H1 (cell line): ENCODE measurements around the gene FRMPD4. TPM values are rescaled to one million over a fixed set of nuclear protein-coding genes. Genes with fewer than 3 reads are reported as not detected.

ENCODE experiments used
- ASH2L ChIP-seq: fragments of 200-600, 300-600 bp; sonication (generic); IDR thresholded peaks from one replicate; pipeline ENCODE4 v1.7.1; 2017; ENCODE audit warnings: low read length
- CBX5 ChIP-seq: fragments of 300-800, 300-1000 bp; sonication (generic); IDR thresholded peaks from 2 replicates; pipeline ENCODE4 v1.7.1; 2016; ENCODE audit warnings: antibody characterized with exemption, low read length, low read depth
- EGR1 ChIP-seq: IDR thresholded peaks from 2 replicates; pipeline ENCODE4 v1.6.1; 2011; ENCODE audit warnings: low read depth, low read length, borderline replicate concordance
- EZH2 ChIP-seq: fragments of 200-600 bp; sonication (generic); IDR thresholded peaks from 2 replicates; pipeline ENCODE4 v1.7.1; 2012; ENCODE audit warnings: low read depth, mild to moderate bottlenecking, moderate library complexity, low read length, inconsistent platforms; ENCODE audit not compliant: severe bottlenecking
- GABPA ChIP-seq: IDR thresholded peaks from 2 replicates; pipeline ENCODE4 v1.6.1; 2011; ENCODE audit warnings: mild to moderate bottlenecking, low read length, moderate library complexity, borderline replicate concordance; ENCODE audit not compliant: insufficient read depth
- SRF ChIP-seq: IDR thresholded peaks from 2 replicates; pipeline ENCODE4 v1.6.1; 2011; ENCODE audit warnings: mild to moderate bottlenecking, low read depth, low read length, moderate library complexity
- TAF7 ChIP-seq: optimal IDR thresholded peaks from 2 replicates; pipeline ENCODE3; 2011; ENCODE audit warnings: low read depth, mild to moderate bottlenecking, inconsistent platforms, low read length, moderate library complexity, borderline replicate concordance
- polyA plus RNA-seq, 7 experiments: library from polyadenylated mRNA; depleted of rRNA in 3 of 7; stranded (reverse) in 5 of 7; unstranded in 2 of 7; fragments of >200 nt in 5 of 7; fragments of 200-250 nt in 2 of 7; gene quantifications; 1 replicate in 5 of 7; 2 replicates in 1 of 7; 4 replicates in 1 of 7; pipeline versions ENCODE4 v1.2.1 to v1.2.3, GENCODE V29; 2011 to 2013; ENCODE audit warnings: missing spikeins in 2 of 7, mixed read lengths in 2 of 7
- total RNA-seq: library from RNA; stranded (reverse); fragmentation: NEBNext Ultra II Directional; extraction: Animal tissue kit (Norgen Biotek cat#: 25700); gene quantifications from 2 replicates; pipeline ENCODE4 v1.2.1, GENCODE V29; 2021
- TF ChIP-seq, protein P1 (sequence below): fragments of 300-600 bp; sonication (generic); IDR thresholded peaks from 2 replicates; pipeline ENCODE4 v1.7.1; 2012; ENCODE audit warnings: low read length, moderate library complexity, mild to moderate bottlenecking, inconsistent platforms; ENCODE audit not compliant: insufficient replicate concordance
- TF ChIP-seq, protein P2 (sequence below): IDR thresholded peaks from 2 replicates; pipeline ENCODE4 v1.6.1; 2012; ENCODE audit warnings: inconsistent platforms
- TF ChIP-seq, protein P3 (sequence below): IDR thresholded peaks from 2 replicates; pipeline ENCODE4 v1.6.1; 2011; ENCODE audit warnings: low read depth, mild to moderate bottlenecking, low read length; ENCODE audit not compliant: insufficient read depth

FRMPD4 gene
- total and polyA plus RNA-seq, 2 of the 8 experiments (the other 6 are each of a cell fraction or from before 2014, with no cell fraction given), result 0.02 to 0.37 TPM

DNA sequence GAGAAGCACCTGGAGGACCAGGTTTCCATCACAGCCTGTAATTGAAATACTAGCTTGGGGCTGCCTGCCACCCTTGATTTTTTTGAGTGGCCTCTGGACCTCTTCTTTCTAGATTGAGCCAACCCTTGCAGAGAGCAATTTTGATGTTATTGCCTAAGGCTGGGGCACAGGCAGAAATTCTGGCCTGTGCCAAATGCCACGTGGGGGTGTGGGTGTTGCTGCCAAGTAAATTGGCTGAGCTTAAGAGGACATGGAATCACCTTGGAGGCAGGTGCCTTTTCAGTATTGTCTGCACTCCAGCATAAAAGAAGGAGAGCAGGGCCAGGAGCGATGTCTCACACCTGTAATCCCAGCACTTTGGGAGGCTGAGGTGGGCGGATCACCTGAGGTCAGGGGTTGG is 366.9 kb downstream of the FRMPD4 start (continued):
- TF ChIP-seq, protein P1, sequence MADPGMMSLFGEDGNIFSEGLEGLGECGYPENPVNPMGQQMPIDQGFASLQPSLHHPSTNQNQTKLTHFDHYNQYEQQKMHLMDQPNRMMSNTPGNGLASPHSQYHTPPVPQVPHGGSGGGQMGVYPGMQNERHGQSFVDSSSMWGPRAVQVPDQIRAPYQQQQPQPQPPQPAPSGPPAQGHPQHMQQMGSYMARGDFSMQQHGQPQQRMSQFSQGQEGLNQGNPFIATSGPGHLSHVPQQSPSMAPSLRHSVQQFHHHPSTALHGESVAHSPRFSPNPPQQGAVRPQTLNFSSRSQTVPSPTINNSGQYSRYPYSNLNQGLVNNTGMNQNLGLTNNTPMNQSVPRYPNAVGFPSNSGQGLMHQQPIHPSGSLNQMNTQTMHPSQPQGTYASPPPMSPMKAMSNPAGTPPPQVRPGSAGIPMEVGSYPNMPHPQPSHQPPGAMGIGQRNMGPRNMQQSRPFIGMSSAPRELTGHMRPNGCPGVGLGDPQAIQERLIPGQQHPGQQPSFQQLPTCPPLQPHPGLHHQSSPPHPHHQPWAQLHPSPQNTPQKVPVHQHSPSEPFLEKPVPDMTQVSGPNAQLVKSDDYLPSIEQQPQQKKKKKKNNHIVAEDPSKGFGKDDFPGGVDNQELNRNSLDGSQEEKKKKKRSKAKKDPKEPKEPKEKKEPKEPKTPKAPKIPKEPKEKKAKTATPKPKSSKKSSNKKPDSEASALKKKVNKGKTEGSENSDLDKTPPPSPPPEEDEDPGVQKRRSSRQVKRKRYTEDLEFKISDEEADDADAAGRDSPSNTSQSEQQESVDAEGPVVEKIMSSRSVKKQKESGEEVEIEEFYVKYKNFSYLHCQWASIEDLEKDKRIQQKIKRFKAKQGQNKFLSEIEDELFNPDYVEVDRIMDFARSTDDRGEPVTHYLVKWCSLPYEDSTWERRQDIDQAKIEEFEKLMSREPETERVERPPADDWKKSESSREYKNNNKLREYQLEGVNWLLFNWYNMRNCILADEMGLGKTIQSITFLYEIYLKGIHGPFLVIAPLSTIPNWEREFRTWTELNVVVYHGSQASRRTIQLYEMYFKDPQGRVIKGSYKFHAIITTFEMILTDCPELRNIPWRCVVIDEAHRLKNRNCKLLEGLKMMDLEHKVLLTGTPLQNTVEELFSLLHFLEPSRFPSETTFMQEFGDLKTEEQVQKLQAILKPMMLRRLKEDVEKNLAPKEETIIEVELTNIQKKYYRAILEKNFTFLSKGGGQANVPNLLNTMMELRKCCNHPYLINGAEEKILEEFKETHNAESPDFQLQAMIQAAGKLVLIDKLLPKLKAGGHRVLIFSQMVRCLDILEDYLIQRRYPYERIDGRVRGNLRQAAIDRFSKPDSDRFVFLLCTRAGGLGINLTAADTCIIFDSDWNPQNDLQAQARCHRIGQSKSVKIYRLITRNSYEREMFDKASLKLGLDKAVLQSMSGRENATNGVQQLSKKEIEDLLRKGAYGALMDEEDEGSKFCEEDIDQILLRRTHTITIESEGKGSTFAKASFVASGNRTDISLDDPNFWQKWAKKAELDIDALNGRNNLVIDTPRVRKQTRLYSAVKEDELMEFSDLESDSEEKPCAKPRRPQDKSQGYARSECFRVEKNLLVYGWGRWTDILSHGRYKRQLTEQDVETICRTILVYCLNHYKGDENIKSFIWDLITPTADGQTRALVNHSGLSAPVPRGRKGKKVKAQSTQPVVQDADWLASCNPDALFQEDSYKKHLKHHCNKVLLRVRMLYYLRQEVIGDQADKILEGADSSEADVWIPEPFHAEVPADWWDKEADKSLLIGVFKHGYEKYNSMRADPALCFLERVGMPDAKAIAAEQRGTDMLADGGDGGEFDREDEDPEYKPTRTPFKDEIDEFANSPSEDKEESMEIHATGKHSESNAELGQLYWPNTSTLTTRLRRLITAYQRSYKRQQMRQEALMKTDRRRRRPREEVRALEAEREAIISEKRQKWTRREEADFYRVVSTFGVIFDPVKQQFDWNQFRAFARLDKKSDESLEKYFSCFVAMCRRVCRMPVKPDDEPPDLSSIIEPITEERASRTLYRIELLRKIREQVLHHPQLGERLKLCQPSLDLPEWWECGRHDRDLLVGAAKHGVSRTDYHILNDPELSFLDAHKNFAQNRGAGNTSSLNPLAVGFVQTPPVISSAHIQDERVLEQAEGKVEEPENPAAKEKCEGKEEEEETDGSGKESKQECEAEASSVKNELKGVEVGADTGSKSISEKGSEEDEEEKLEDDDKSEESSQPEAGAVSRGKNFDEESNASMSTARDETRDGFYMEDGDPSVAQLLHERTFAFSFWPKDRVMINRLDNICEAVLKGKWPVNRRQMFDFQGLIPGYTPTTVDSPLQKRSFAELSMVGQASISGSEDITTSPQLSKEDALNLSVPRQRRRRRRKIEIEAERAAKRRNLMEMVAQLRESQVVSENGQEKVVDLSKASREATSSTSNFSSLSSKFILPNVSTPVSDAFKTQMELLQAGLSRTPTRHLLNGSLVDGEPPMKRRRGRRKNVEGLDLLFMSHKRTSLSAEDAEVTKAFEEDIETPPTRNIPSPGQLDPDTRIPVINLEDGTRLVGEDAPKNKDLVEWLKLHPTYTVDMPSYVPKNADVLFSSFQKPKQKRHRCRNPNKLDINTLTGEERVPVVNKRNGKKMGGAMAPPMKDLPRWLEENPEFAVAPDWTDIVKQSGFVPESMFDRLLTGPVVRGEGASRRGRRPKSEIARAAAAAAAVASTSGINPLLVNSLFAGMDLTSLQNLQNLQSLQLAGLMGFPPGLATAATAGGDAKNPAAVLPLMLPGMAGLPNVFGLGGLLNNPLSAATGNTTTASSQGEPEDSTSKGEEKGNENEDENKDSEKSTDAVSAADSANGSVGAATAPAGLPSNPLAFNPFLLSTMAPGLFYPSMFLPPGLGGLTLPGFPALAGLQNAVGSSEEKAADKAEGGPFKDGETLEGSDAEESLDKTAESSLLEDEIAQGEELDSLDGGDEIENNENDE, result no peak
- TF ChIP-seq SRF (no peak), ASH2L (no peak), EGR1 (no peak), EZH2 (no peak), GABPA (no peak), TAF7 (no peak), CBX5 (no peak)
- TF ChIP-seq, protein P2, sequence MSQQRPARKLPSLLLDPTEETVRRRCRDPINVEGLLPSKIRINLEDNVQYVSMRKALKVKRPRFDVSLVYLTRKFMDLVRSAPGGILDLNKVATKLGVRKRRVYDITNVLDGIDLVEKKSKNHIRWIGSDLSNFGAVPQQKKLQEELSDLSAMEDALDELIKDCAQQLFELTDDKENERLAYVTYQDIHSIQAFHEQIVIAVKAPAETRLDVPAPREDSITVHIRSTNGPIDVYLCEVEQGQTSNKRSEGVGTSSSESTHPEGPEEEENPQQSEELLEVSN, result no peak
- TF ChIP-seq, protein P3, sequence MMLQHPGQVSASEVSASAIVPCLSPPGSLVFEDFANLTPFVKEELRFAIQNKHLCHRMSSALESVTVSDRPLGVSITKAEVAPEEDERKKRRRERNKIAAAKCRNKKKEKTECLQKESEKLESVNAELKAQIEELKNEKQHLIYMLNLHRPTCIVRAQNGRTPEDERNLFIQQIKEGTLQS, result no peak
